Activated naive CD8-positive, alpha-beta T cell treated with anti-CD3 and anti-CD28 coated beads for 36 hours (primary cell): ENCODE results near the gene AADAT. TPM values are rescaled to one million over a fixed set of nuclear protein-coding genes. Genes with fewer than 3 reads are reported as not detected.
"Not testable (repeated sequence)": the region's sequence is repeated elsewhere in the genome, so short reads cannot be mapped to it uniquely, and the experiment has no call there.

ENCODE experiments used
- DNase-seq: peaks from one replicate; pipeline ENCODE4 v3.0.0; 2021
- H3K27ac Mint-ChIP-seq: one replicate; pipeline ENCODE4 v1.8.0; 2022; ENCODE audit warnings: mild to moderate bottlenecking, moderate library complexity, mixed read lengths
- H3K27me3 Mint-ChIP-seq: one replicate; pipeline ENCODE4 v1.8.0; 2022; ENCODE audit warnings: mild to moderate bottlenecking, mixed read lengths
- H3K36me3 Mint-ChIP-seq: one replicate; pipeline ENCODE4 v1.8.0; 2021; ENCODE audit warnings: mild to moderate bottlenecking, mixed read lengths
- H3K4me1 Mint-ChIP-seq: one replicate; pipeline ENCODE4 v1.8.0; 2021; ENCODE audit warnings: mixed read lengths
- H3K4me3 Mint-ChIP-seq: one replicate; pipeline ENCODE4 v1.8.0; 2022; ENCODE audit warnings: mild to moderate bottlenecking, moderate library complexity, mixed read lengths
- H3K9me3 Mint-ChIP-seq: one replicate; pipeline ENCODE4 v1.8.0; 2022; ENCODE audit warnings: mixed read lengths
- total RNA-seq, 2 experiments: library from RNA; stranded (reverse); gene quantifications; one replicate each; pipeline ENCODE4 v1.2.3, GENCODE V29; 2021

Gene AADAT
- total RNA-seq, 2 experiments from 2014 or later, result 0.20 TPM; not detected in 1

- Mint-ChIP-seq H3K27ac (no peak overlapping the region), H3K4me3 (no peak overlapping the region), H3K27me3 (peaks cover 15% of the 10 kb centered on the region), H3K4me1 (no peaks in the 10 kb centered on the region), H3K36me3 (no peaks in the 10 kb centered on the region), H3K9me3 (no peaks in the 10 kb centered on the region)
- DNase-seq, result no peak
Observed at GRCh38 chr4:170106900-170107299, 17.1 kb upstream of the AADAT start.

GRCh38 chr4:170102426-170102825 lies 12.7 kb upstream of the AADAT start:
- H3K36me3 Mint-ChIP-seq, result no peaks in the 10 kb centered on the region
- H3K4me1 Mint-ChIP-seq, result no peaks in the 10 kb centered on the region
- no peak for DNase-seq

GRCh38 chr4:170098171-170098570 lies 8.4 kb upstream of the AADAT start:
- DNase-seq, H3K4me1 Mint-ChIP-seq: not testable (repeated sequence)
- peaks cover 15% of the 10 kb centered on the region for H3K27me3 Mint-ChIP-seq

More at GRCh38 chr4:170102426-170102825, 12.7 kb upstream of the AADAT start:
- no peak overlapping the region for H3K4me3 Mint-ChIP-seq
- H3K27ac Mint-ChIP-seq, result no peak overlapping the region
- H3K27me3 Mint-ChIP-seq, result peaks cover 19% of the 10 kb centered on the region
- no peaks in the 10 kb centered on the region for H3K9me3 Mint-ChIP-seq

GRCh38 chr4:170097681-170098080 lies 7.9 kb upstream of the AADAT start:
- Mint-ChIP-seq H3K4me1 (no peaks in the 10 kb centered on the region), H3K27me3 (peaks cover 12% of the 10 kb centered on the region), H3K36me3 (no peaks in the 10 kb centered on the region), H3K27ac (no peak overlapping the region), H3K4me3 (no peak overlapping the region), H3K9me3 (no peaks in the 10 kb centered on the region)
- no peak for DNase-seq

More at GRCh38 chr4:170098171-170098570, 8.4 kb upstream of the AADAT start:
- H3K9me3 Mint-ChIP-seq, H3K4me3 Mint-ChIP-seq, H3K36me3 Mint-ChIP-seq, H3K27ac Mint-ChIP-seq: not testable (repeated sequence)

GRCh38 chr4:170093973-170094535 lies 4.3 kb upstream of the AADAT start:
- H3K27me3 Mint-ChIP-seq, result peaks cover 40% of the 10 kb centered on the region
- no peak overlapping the region for H3K4me3 Mint-ChIP-seq
- peaks cover 8% of the 10 kb centered on the region for H3K4me1 Mint-ChIP-seq
- H3K9me3 Mint-ChIP-seq, result no peaks in the 10 kb centered on the region
- no peaks in the 10 kb centered on the region for H3K36me3 Mint-ChIP-seq
- no peak for DNase-seq
- H3K27ac Mint-ChIP-seq, result no peak overlapping the region

- Mint-ChIP-seq H3K4me3 (no peak overlapping the region), H3K27ac (no peak overlapping the region), H3K36me3 (no peaks in the 10 kb centered on the region), H3K27me3 (peaks cover 46% of the 10 kb centered on the region), H3K4me1 (peaks cover 8% of the 10 kb centered on the region), H3K9me3 (no peaks in the 10 kb centered on the region)
- DNase-seq, result no peak
Observed at GRCh38 chr4:170091069-170091696, 1.4 kb upstream of the AADAT start.

GRCh38 chr4:170090352-170091052 lies 746 bp upstream of the AADAT start:
- Mint-ChIP-seq H3K27me3 (peaks cover 46% of the 10 kb centered on the region), H3K4me3 (peak overlapping the region; percentile 57), H3K36me3 (no peaks in the 10 kb centered on the region), H3K9me3 (no peaks in the 10 kb centered on the region), H3K27ac (no peak overlapping the region), H3K4me1 (peaks cover 8% of the 10 kb centered on the region)
- no peak for DNase-seq

GRCh38 chr4:170089274-170089667 lies 485 bp downstream of the AADAT start:
- H3K27me3 Mint-ChIP-seq, result peaks cover 50% of the 10 kb centered on the region
- no peaks in the 10 kb centered on the region for H3K36me3 Mint-ChIP-seq
- DNase-seq, result no peak
- H3K4me1 Mint-ChIP-seq, result peaks cover 8% of the 10 kb centered on the region
- peak overlapping the region; percentile 47 for H3K4me3 Mint-ChIP-seq
- H3K27ac Mint-ChIP-seq, result no peak overlapping the region
- H3K9me3 Mint-ChIP-seq, result no peaks in the 10 kb centered on the region

GRCh38 chr4:170088716-170089115 lies 1.0 kb downstream of the AADAT start:
- no peaks in the 10 kb centered on the region for H3K9me3 Mint-ChIP-seq
- H3K27ac Mint-ChIP-seq, result no peak overlapping the region
- H3K4me1 Mint-ChIP-seq, result peaks cover 8% of the 10 kb centered on the region
- DNase-seq, result no peak
- H3K36me3 Mint-ChIP-seq, result no peaks in the 10 kb centered on the region
- H3K4me3 Mint-ChIP-seq, result no peak overlapping the region
- peaks cover 46% of the 10 kb centered on the region for H3K27me3 Mint-ChIP-seq

- Mint-ChIP-seq H3K9me3 (no peaks in the 10 kb centered on the region), H3K27ac (no peak overlapping the region), H3K27me3 (peaks cover 47% of the 10 kb centered on the region), H3K4me3 (no peak overlapping the region), H3K36me3 (no peaks in the 10 kb centered on the region), H3K4me1 (peaks cover 8% of the 10 kb centered on the region)
- no peak for DNase-seq
Observed at GRCh38 chr4:170087163-170087700, 2.5 kb downstream of the AADAT start.

GRCh38 chr4:170083541-170083940 lies 6.2 kb downstream of the AADAT start:
- H3K4me3 Mint-ChIP-seq, result no peak overlapping the region
- no peaks in the 10 kb centered on the region for H3K4me1 Mint-ChIP-seq
- DNase-seq, result no peak
- H3K27me3 Mint-ChIP-seq, result peaks cover 29% of the 10 kb centered on the region
- H3K9me3 Mint-ChIP-seq, result peaks cover 2% of the 10 kb centered on the region
- H3K36me3 Mint-ChIP-seq, result no peaks in the 10 kb centered on the region
- no peak overlapping the region for H3K27ac Mint-ChIP-seq

GRCh38 chr4:170080496-170080895 lies 9.3 kb downstream of the AADAT start:
- H3K36me3 Mint-ChIP-seq, result no peaks in the 10 kb centered on the region
- no peaks in the 10 kb centered on the region for H3K4me1 Mint-ChIP-seq
- no peak for DNase-seq
- no peak overlapping the region for H3K27ac Mint-ChIP-seq
- no peak overlapping the region for H3K4me3 Mint-ChIP-seq
- H3K9me3 Mint-ChIP-seq, result peaks cover 2% of the 10 kb centered on the region
- H3K27me3 Mint-ChIP-seq, result peaks cover 21% of the 10 kb centered on the region

- Mint-ChIP-seq H3K27me3 (peaks cover 21% of the 10 kb centered on the region), H3K4me1 (no peaks in the 10 kb centered on the region), H3K4me3 (no peak overlapping the region), H3K27ac (no peak overlapping the region), H3K9me3 (peaks cover 2% of the 10 kb centered on the region), H3K36me3 (no peaks in the 10 kb centered on the region)
- DNase-seq, result no peak
Observed at GRCh38 chr4:170079981-170080380, 9.8 kb downstream of the AADAT start.

- H3K27me3 Mint-ChIP-seq, result no peaks in the 10 kb centered on the region
- no peak for DNase-seq
- H3K4me3 Mint-ChIP-seq, result no peak overlapping the region
- no peaks in the 10 kb centered on the region for H3K36me3 Mint-ChIP-seq
- H3K27ac Mint-ChIP-seq, result no peak overlapping the region
- no peaks in the 10 kb centered on the region for H3K4me1 Mint-ChIP-seq
- H3K9me3 Mint-ChIP-seq, result no peaks in the 10 kb centered on the region
Observed at GRCh38 chr4:170071196-170071595, 18.6 kb downstream of the AADAT start.

- H3K27me3 Mint-ChIP-seq, result no peaks in the 10 kb centered on the region
- DNase-seq, result no peak
- H3K4me3 Mint-ChIP-seq, result no peak overlapping the region
- no peaks in the 10 kb centered on the region for H3K36me3 Mint-ChIP-seq
- H3K9me3 Mint-ChIP-seq, result no peaks in the 10 kb centered on the region
- no peak overlapping the region for H3K27ac Mint-ChIP-seq
- H3K4me1 Mint-ChIP-seq, result no peaks in the 10 kb centered on the region
Observed at GRCh38 chr4:170068438-170069128, 21.2 kb downstream of the AADAT start.
